Measurements from ENCODE around the gene KLHL2.
A peak's percentile ranks its signal among the peaks of the same experiment; 100 is the strongest.
"Not testable (repeated sequence)": the region's sequence is repeated elsewhere in the genome, so short reads cannot be mapped to it uniquely, and the experiment has no call there.

KLHL2 gene

GRCh38 chr4:165207431-165208220, at the start of gene KLHL2:
Gene KLHL2, plus strand, starts transcription at chr4:165207561. Its CDS starts 316 bp downstream, at chr4:165207877.
- H3K9me3 ChIP-seq (ENCODE audit: control insufficient read depth, low read length), result no peaks in the 10 kb centered on the region
- H3K36me3 ChIP-seq (ENCODE audit: control insufficient read depth, insufficient read depth, low read length, severe bottlenecking), result no peaks in the 10 kb centered on the region
- peak within 1 kb of the TSS; percentile 84 for H3K9ac ChIP-seq (ENCODE audit: low read length)
- H3K4me1 ChIP-seq (ENCODE audit: control insufficient read depth, insufficient read depth, low read length), result peaks cover 26% of the 10 kb centered on the region
- peak; percentile 90 for DNase-seq (ENCODE audit: low read depth)
- H3K4me3 ChIP-seq (ENCODE audit: low read length), result peak within 1 kb of the TSS; percentile 83
- H3K27me3 ChIP-seq (replicated peaks; ENCODE audit: control insufficient read depth, insufficient read depth, low read length), result no peaks in the 10 kb centered on the region

GRCh38 chr4:165158762-165159161, 48.6 kb upstream of the KLHL2 start:
- Histone ChIP-seq H3K27me3 (replicated peaks; ENCODE audit: control insufficient read depth, insufficient read depth, low read length) (no peaks in the 10 kb centered on the region), H3K4me3 (ENCODE audit: low read length) (no peak overlapping the region), H3K36me3 (ENCODE audit: control insufficient read depth, insufficient read depth, low read length, severe bottlenecking) (no peaks in the 10 kb centered on the region), H3K9me3 (ENCODE audit: control insufficient read depth, low read length) (peaks cover 11% of the 10 kb centered on the region), H3K4me1 (ENCODE audit: control insufficient read depth, insufficient read depth, low read length) (no peaks in the 10 kb centered on the region), H3K9ac (ENCODE audit: low read length) (no peak overlapping the region)
- no peak for DNase-seq (ENCODE audit: low read depth)

- peaks cover 3% of the 10 kb centered on the region for H3K27me3 ChIP-seq (replicated peaks; ENCODE audit: control insufficient read depth, insufficient read depth, low read length)
- no peaks in the 10 kb centered on the region for H3K4me1 ChIP-seq (ENCODE audit: control insufficient read depth, insufficient read depth, low read length)
Observed at GRCh38 chr4:165164257-165164656, 43.1 kb upstream of the KLHL2 start.

GRCh38 chr4:165166872-165167271, 40.5 kb upstream of the KLHL2 start:
- not testable (repeated sequence) for H3K4me3 ChIP-seq (ENCODE audit: low read length); DNase-seq (ENCODE audit: low read depth); H3K27me3 ChIP-seq (replicated peaks; ENCODE audit: control insufficient read depth, insufficient read depth, low read length)

More at GRCh38 chr4:165164257-165164656, 43.1 kb upstream of the KLHL2 start:
- H3K9ac ChIP-seq (ENCODE audit: low read length), result no peak overlapping the region
- H3K36me3 ChIP-seq (ENCODE audit: control insufficient read depth, insufficient read depth, low read length, severe bottlenecking), result no peaks in the 10 kb centered on the region
- no peaks in the 10 kb centered on the region for H3K9me3 ChIP-seq (ENCODE audit: control insufficient read depth, low read length)
- no peak for DNase-seq (ENCODE audit: low read depth)
- no peak overlapping the region for H3K4me3 ChIP-seq (ENCODE audit: low read length)

GRCh38 chr4:165167650-165168049, 39.7 kb upstream of the KLHL2 start:
- no peaks in the 10 kb centered on the region for H3K9me3 ChIP-seq (ENCODE audit: control insufficient read depth, low read length)
- no peaks in the 10 kb centered on the region for H3K36me3 ChIP-seq (ENCODE audit: control insufficient read depth, insufficient read depth, low read length, severe bottlenecking)
- H3K27me3 ChIP-seq (replicated peaks; ENCODE audit: control insufficient read depth, insufficient read depth, low read length), result peaks cover 3% of the 10 kb centered on the region
- H3K9ac ChIP-seq (ENCODE audit: low read length), result no peak overlapping the region
- no peak for DNase-seq (ENCODE audit: low read depth)
- H3K4me1 ChIP-seq (ENCODE audit: control insufficient read depth, insufficient read depth, low read length), result no peaks in the 10 kb centered on the region
- no peak overlapping the region for H3K4me3 ChIP-seq (ENCODE audit: low read length)

More at GRCh38 chr4:165166872-165167271, 40.5 kb upstream of the KLHL2 start:
- not testable (repeated sequence) for H3K9me3 ChIP-seq (ENCODE audit: control insufficient read depth, low read length); H3K9ac ChIP-seq (ENCODE audit: low read length); H3K36me3 ChIP-seq (ENCODE audit: control insufficient read depth, insufficient read depth, low read length, severe bottlenecking); H3K4me1 ChIP-seq (ENCODE audit: control insufficient read depth, insufficient read depth, low read length)

GRCh38 chr4:165170819-165171218, 36.5 kb upstream of the KLHL2 start:
- Histone ChIP-seq H3K9me3 (ENCODE audit: control insufficient read depth, low read length) (peaks cover 6% of the 10 kb centered on the region), H3K9ac (ENCODE audit: low read length) (no peak overlapping the region), H3K36me3 (ENCODE audit: control insufficient read depth, insufficient read depth, low read length, severe bottlenecking) (no peaks in the 10 kb centered on the region), H3K27me3 (replicated peaks; ENCODE audit: control insufficient read depth, insufficient read depth, low read length) (peaks cover 3% of the 10 kb centered on the region), H3K4me3 (ENCODE audit: low read length) (no peak overlapping the region), H3K4me1 (ENCODE audit: control insufficient read depth, insufficient read depth, low read length) (no peaks in the 10 kb centered on the region)
- DNase-seq (ENCODE audit: low read depth), result no peak

GRCh38 chr4:165175470-165175869, 31.9 kb upstream of the KLHL2 start:
- not testable (repeated sequence) for H3K4me1 ChIP-seq (ENCODE audit: control insufficient read depth, insufficient read depth, low read length); H3K27me3 ChIP-seq (replicated peaks; ENCODE audit: control insufficient read depth, insufficient read depth, low read length); H3K9ac ChIP-seq (ENCODE audit: low read length); H3K36me3 ChIP-seq (ENCODE audit: control insufficient read depth, insufficient read depth, low read length, severe bottlenecking); DNase-seq (ENCODE audit: low read depth); H3K4me3 ChIP-seq (ENCODE audit: low read length); H3K9me3 ChIP-seq (ENCODE audit: control insufficient read depth, low read length)

- Histone ChIP-seq H3K9me3 (ENCODE audit: control insufficient read depth, low read length) (peaks cover 6% of the 10 kb centered on the region), H3K4me3 (ENCODE audit: low read length) (no peak overlapping the region), H3K4me1 (ENCODE audit: control insufficient read depth, insufficient read depth, low read length) (no peaks in the 10 kb centered on the region), H3K27me3 (replicated peaks; ENCODE audit: control insufficient read depth, insufficient read depth, low read length) (no peaks in the 10 kb centered on the region), H3K36me3 (ENCODE audit: control insufficient read depth, insufficient read depth, low read length, severe bottlenecking) (no peaks in the 10 kb centered on the region), H3K9ac (ENCODE audit: low read length) (no peak overlapping the region)
- no peak for DNase-seq (ENCODE audit: low read depth)
Observed at GRCh38 chr4:165175879-165176278, 31.5 kb upstream of the KLHL2 start.

GRCh38 chr4:165177725-165178666, 29.4 kb upstream of the KLHL2 start:
- no peak overlapping the region for H3K4me3 ChIP-seq (ENCODE audit: low read length)
- no peak for DNase-seq (ENCODE audit: low read depth)

GRCh38 chr4:165184220-165184619, 23.1 kb upstream of the KLHL2 start:
- no peak overlapping the region for H3K4me3 ChIP-seq (ENCODE audit: low read length)

More at GRCh38 chr4:165177725-165178666, 29.4 kb upstream of the KLHL2 start:
- Histone ChIP-seq H3K27me3 (replicated peaks; ENCODE audit: control insufficient read depth, insufficient read depth, low read length) (no peaks in the 10 kb centered on the region), H3K36me3 (ENCODE audit: control insufficient read depth, insufficient read depth, low read length, severe bottlenecking) (no peaks in the 10 kb centered on the region), H3K9ac (ENCODE audit: low read length) (no peak overlapping the region), H3K9me3 (ENCODE audit: control insufficient read depth, low read length) (peaks cover 6% of the 10 kb centered on the region), H3K4me1 (ENCODE audit: control insufficient read depth, insufficient read depth, low read length) (no peaks in the 10 kb centered on the region)

GRCh38 chr4:165184998-165185397, 22.4 kb upstream of the KLHL2 start:
- H3K9me3 ChIP-seq (ENCODE audit: control insufficient read depth, low read length); H3K27me3 ChIP-seq (replicated peaks; ENCODE audit: control insufficient read depth, insufficient read depth, low read length); H3K4me1 ChIP-seq (ENCODE audit: control insufficient read depth, insufficient read depth, low read length); DNase-seq (ENCODE audit: low read depth); H3K36me3 ChIP-seq (ENCODE audit: control insufficient read depth, insufficient read depth, low read length, severe bottlenecking); H3K9ac ChIP-seq (ENCODE audit: low read length); H3K4me3 ChIP-seq (ENCODE audit: low read length): not testable (repeated sequence)

More at GRCh38 chr4:165184220-165184619, 23.1 kb upstream of the KLHL2 start:
- H3K36me3 ChIP-seq (ENCODE audit: control insufficient read depth, insufficient read depth, low read length, severe bottlenecking), result no peaks in the 10 kb centered on the region
- H3K4me1 ChIP-seq (ENCODE audit: control insufficient read depth, insufficient read depth, low read length), result no peaks in the 10 kb centered on the region
- H3K9me3 ChIP-seq (ENCODE audit: control insufficient read depth, low read length), result no peaks in the 10 kb centered on the region
- H3K27me3 ChIP-seq (replicated peaks; ENCODE audit: control insufficient read depth, insufficient read depth, low read length), result no peaks in the 10 kb centered on the region
- H3K9ac ChIP-seq (ENCODE audit: low read length), result no peak overlapping the region
- no peak for DNase-seq (ENCODE audit: low read depth)

Measured in adipocyte (in vitro differentiated cells).